H1 (cell line): ENCODE results near the gene TRAF4. TPM values are rescaled to one million over a fixed set of nuclear protein-coding genes. Genes with fewer than 3 reads are reported as not detected.

Source experiments
- BACH1 ChIP-seq: IDR thresholded peaks from 2 replicates; pipeline ENCODE4 v1.6.1; 2012; ENCODE audit warnings: low read length, improper control_type of control experiment
- CTCF ChIP-seq, 3 experiments: IDR thresholded peaks; 1 replicate in 2 of 3; 2 replicates in 1 of 3; pipeline versions ENCODE4 v1.5.1 to v1.6.1; 2011; ENCODE audit warnings: low read length in 3 of 3, mild to moderate bottlenecking in 3 of 3, inconsistent platforms in 2 of 3, low read depth in 1 of 3, moderate library complexity in 1 of 3; ENCODE audit not compliant: insufficient read depth in 1 of 3; ENCODE audit errors: control extremely low read depth in 1 of 3
- JUN ChIP-seq: IDR thresholded peaks from 2 replicates; pipeline ENCODE4 v1.6.1; 2011; ENCODE audit warnings: low read depth, mild to moderate bottlenecking, improper control_type of control experiment, low read length
- RAD21 ChIP-seq, 2 experiments: IDR thresholded peaks in 1 of 2; conservative IDR thresholded peaks in 1 of 2; 2 replicates each; pipeline ENCODE4 v1.6.1; 2011; ENCODE audit warnings: low read depth in 2 of 2, low read length in 2 of 2, improper control_type of control experiment in 1 of 2, inconsistent platforms in 1 of 2, mild to moderate bottlenecking in 1 of 2, moderate library complexity in 1 of 2
- polyA plus RNA-seq, 7 experiments: library from polyadenylated mRNA; depleted of rRNA in 3 of 7; stranded (reverse) in 5 of 7; unstranded in 2 of 7; fragments of >200 nt in 5 of 7; fragments of 200-250 nt in 2 of 7; gene quantifications; 1 replicate in 5 of 7; 2 replicates in 1 of 7; 4 replicates in 1 of 7; pipeline versions ENCODE4 v1.2.1 to v1.2.3, GENCODE V29; 2011 to 2013; ENCODE audit warnings: missing spikeins in 2 of 7, mixed read lengths in 2 of 7
- total RNA-seq: library from RNA; stranded (reverse); fragmentation: NEBNext Ultra II Directional; extraction: Animal tissue kit (Norgen Biotek cat#: 25700); gene quantifications from 2 replicates; pipeline ENCODE4 v1.2.1, GENCODE V29; 2021

The TRAF4 gene
- total and polyA plus RNA-seq, 2 of the 8 experiments (the other 6 are each of a cell fraction or from before 2014, with no cell fraction given): 167 to 170 TPM

- peak in 2 of 3 experiments; percentile 62 to 81; a peak in 3 of 4 replicates for TF ChIP-seq CTCF (IDR thresholded peaks at IDR 0.05; ENCODE audit: control extremely low read depth in 1 of 3, insufficient read depth in 1 of 3, low read depth in 1 of 3, low read length in 3 of 3)
- no peak for TF ChIP-seq BACH1
- TF ChIP-seq JUN: no peak
- peak; percentile 63 to 72 for TF ChIP-seq RAD21 (IDR thresholded peaks at IDR 0.05 in 1 of 2, conservative IDR thresholded peaks at IDR 0.05 in 1 of 2; ENCODE audit: low read depth in 2 of 2, low read length in 2 of 2)
These were observed 20.0 kb downstream of the TRAF4 start (continued) for GRCh38 chr17:28763804-28764266.
